GM12878 (cell line): Measurements from ENCODE around the gene CYB5RL. TPM values are rescaled to one million over a fixed set of nuclear protein-coding genes. Genes with fewer than 3 reads are reported as not detected.

Experiments used
- ATAC-seq: fragments of 200-7000 bp; cut with Tn5 transposase; 3 replicates; pipeline ENCODE4 v1.9.1; 2020; ENCODE audit warnings: mild to moderate bottlenecking, moderate library complexity
- BruUV-seq: library from RNA; stranded (reverse); fragments of 400-500 nt; replicated peaks from 2 replicates; lab custom pipeline; 2021; lab: Mats Ljungman, UMichigan
- CTCF ChIA-PET: fragments of 300-600 bp; sonication (Branson Sonifier 250); formaldehyde crosslinking; extraction: SDS; loops from one replicate; lab custom pipeline; 2021; ENCODE audit warnings: inconsistent platforms; lab: Yijun Ruan, JAX
- POLR2A ChIA-PET: fragments of 350-600 bp; formaldehyde crosslinking; extraction: SDS; loops from one replicate; lab custom pipeline; 2021; ENCODE audit warnings: inconsistent platforms; lab: Charles Lee
- RAD21 ChIA-PET: fragments of 300-600 bp; sonication (Branson Sonifier 250); formaldehyde crosslinking; loops from one replicate; lab custom pipeline; 2023; ENCODE audit warnings: antibody characterized with exemption; ENCODE audit not compliant: unreplicated experiment; lab: Charles Lee
- SMC1A ChIA-PET: fragments of 300-600 bp; sonication (Branson Sonifier 250); formaldehyde crosslinking; loops from one replicate; lab custom pipeline; 2023; ENCODE audit not compliant: unreplicated experiment, uncharacterized antibody; lab: Charles Lee
- DNase-seq: peaks from one replicate; pipeline ENCODE4 v3.0.0-alpha.2; 2011; ENCODE audit warnings: low read depth, low spot score
- FAIRE-seq: peaks from 3 replicates; lab custom pipeline; 2011; peaks lifted over from hg19 to GRCh38; lab: Jason Lieb, UNC
- H2AFZ ChIP-seq: 2 replicates; pipeline ENCODE4 v1.6.0; 2011; ENCODE audit warnings: low read depth, low read length, control low read depth; ENCODE audit not compliant: control insufficient read depth
- H3K27ac ChIP-seq: 2 replicates; pipeline ENCODE4 v1.5.1; 2011; ENCODE audit warnings: control low read depth; ENCODE audit not compliant: control insufficient read depth, insufficient read depth
- H3K27me3 ChIP-seq, 2 experiments: replicated peaks in 1 of 2; 2 replicates each; pipeline versions ENCODE4 v1.6.0 to v1.6.1; 2011; ENCODE audit warnings: low read length in 1 of 2; ENCODE audit not compliant: control insufficient read depth in 2 of 2, insufficient read depth in 2 of 2
- H3K36me3 ChIP-seq, 2 experiments: 2 replicates each; pipeline ENCODE4 v1.5.1; 2011; ENCODE audit warnings: low read length in 1 of 2; ENCODE audit not compliant: control insufficient read depth in 2 of 2, insufficient read depth in 2 of 2
- H3K4me1 ChIP-seq: 2 replicates; pipeline ENCODE4 v1.6.1; 2011; ENCODE audit warnings: mild to moderate bottlenecking, low read length, moderate library complexity, mixed read lengths; ENCODE audit not compliant: control insufficient read depth, insufficient read depth
- H3K4me2 ChIP-seq: 2 replicates; pipeline ENCODE4 v1.6.0; 2011; ENCODE audit warnings: control low read depth; ENCODE audit not compliant: control insufficient read depth, insufficient read depth
- H3K4me3 ChIP-seq: fragments of 200-600 bp; sonication (generic); 2 replicates; pipeline ENCODE4 v1.5.1; 2016
- H3K79me2 ChIP-seq: 2 replicates; pipeline ENCODE4 v1.6.0; 2011; ENCODE audit warnings: low read length; ENCODE audit not compliant: control insufficient read depth, insufficient read depth
- H3K9ac ChIP-seq: 2 replicates; pipeline ENCODE4 v1.8.0; 2011; ENCODE audit warnings: low read length, control low read depth, mixed read lengths; ENCODE audit not compliant: control insufficient read depth, insufficient read depth
- H3K9me3 ChIP-seq: replicated peaks from 3 replicates; pipeline ENCODE4 v1.5.1; 2011; ENCODE audit warnings: mild to moderate bottlenecking, low read length; ENCODE audit not compliant: control insufficient read depth, insufficient read depth
- H4K20me1 ChIP-seq: 2 replicates; pipeline ENCODE4 v1.6.0; 2011; ENCODE audit not compliant: control insufficient read depth, insufficient read depth
- CBX3 ChIP-seq: fragments of 200-600 bp; sonication (generic); IDR thresholded peaks from 2 replicates; pipeline ENCODE4 v1.6.1; 2016; ENCODE audit warnings: low read depth, borderline replicate concordance
- DPF2 ChIP-seq: fragments of 450-650 bp; IDR thresholded peaks from 2 replicates; pipeline ENCODE4 v1.6.1; 2017; ENCODE audit warnings: mild to moderate bottlenecking
- IRF5 ChIP-seq: fragments of 450-650 bp; IDR thresholded peaks from 2 replicates; pipeline ENCODE4 v1.6.1; 2017; ENCODE audit warnings: borderline replicate concordance
- KAT2A ChIP-seq: conservative IDR thresholded peaks from 2 replicates; pipeline ENCODE4 v1.6.1; 2011; ENCODE audit warnings: low read depth, low read length; ENCODE audit not compliant: control insufficient read depth
- KDM1A ChIP-seq: fragments of 200-600 bp; sonication (generic); IDR thresholded peaks from 2 replicates; pipeline ENCODE4 v1.6.1; 2016; ENCODE audit warnings: borderline replicate concordance
- MLLT1 ChIP-seq: fragments of 450-650 bp; IDR thresholded peaks from 2 replicates; pipeline ENCODE4 v1.6.1; 2016; ENCODE audit warnings: mild to moderate bottlenecking
- NFXL1 ChIP-seq: fragments of 450-650 bp; IDR thresholded peaks from 2 replicates; pipeline ENCODE4 v1.6.1; 2017; ENCODE audit warnings: antibody characterized with exemption, mild to moderate bottlenecking, borderline replicate concordance
- PAX8 ChIP-seq: fragments of 450-650 bp; IDR thresholded peaks from 2 replicates; pipeline ENCODE4 v1.6.1; 2017; ENCODE audit warnings: mild to moderate bottlenecking, moderate library complexity
- POU2F2 ChIP-seq: IDR thresholded peaks from 3 replicates; pipeline ENCODE4 v1.6.1; 2011; ENCODE audit warnings: low read depth, mild to moderate bottlenecking, low read length, borderline replicate concordance
- RBBP5 ChIP-seq: fragments of 200-600 bp; sonication (generic); conservative IDR thresholded peaks from 2 replicates; pipeline ENCODE4 v1.6.1; 2016
- SMAD1 ChIP-seq: fragments of 450-650 bp; IDR thresholded peaks from 2 replicates; pipeline ENCODE4 v1.6.1; 2018; ENCODE audit warnings: mild to moderate bottlenecking, low read depth; ENCODE audit not compliant: partially characterized antibody
- TARDBP ChIP-seq: IDR thresholded peaks from 2 replicates; pipeline ENCODE4 v1.6.1; 2016; ENCODE audit warnings: borderline replicate concordance
- TCF12 ChIP-seq: IDR thresholded peaks from 2 replicates; pipeline ENCODE4 v1.6.1; 2011; ENCODE audit warnings: low read depth, mild to moderate bottlenecking, low read length
- ZNF592 ChIP-seq: fragments of 450-650 bp; IDR thresholded peaks from 2 replicates; pipeline ENCODE4 v1.6.1; 2017; ENCODE audit warnings: mild to moderate bottlenecking, moderate library complexity
- ZZZ3 ChIP-seq: IDR thresholded peaks from 2 replicates; pipeline ENCODE4 v1.6.1; 2011; ENCODE audit warnings: low read depth; ENCODE audit not compliant: control insufficient read depth, insufficient read length
- WGBS: methylation state at CpG from one replicate; pipeline ENCODE4 v1.1.6; 2016; ENCODE audit warnings: low lambda C conversion rate; ENCODE audit not compliant: insufficient replicate concordance, insufficient coverage; ENCODE audit errors: missing lambda C conversion rate; 5-methylcytosine and 5-hydroxymethylcytosine counted together
- in situ Hi-C: fragments of 300-500 bp; cut with MboI; formaldehyde crosslinking; loops from 9 replicates; pipeline ENCODE4 v1.14.3; 2018; ENCODE audit warnings: mixed read lengths
- intact Hi-C: fragments of 100-400 bp; cut with micrococcal nuclease; formaldehyde crosslinking; loops from one replicate; pipeline ENCODE4 v1.14.2; 2022; ENCODE audit not compliant: unreplicated experiment
- polyA plus RNA-seq, 11 experiments: library from polyadenylated mRNA; depleted of rRNA in 4 of 11; unstranded in 6 of 11; stranded (reverse) in 5 of 11; fragments of >200 nt; fragmentation: Nextera tagmentation in 4 of 11; fragmentation: Illumina TruSeq in 1 of 11; extraction: Ambion mirVana in 4 of 11; extraction: Trizol in 1 of 11; gene quantifications; 1 replicate in 1 of 11; 2 replicates in 10 of 11; pipeline versions ENCODE4 v1.2.1 to v1.2.3, GENCODE V29; 2011 to 2016; ENCODE audit warnings: inconsistent platforms in 2 of 11, missing spikeins in 2 of 11, low read depth in 1 of 11
- total RNA-seq, 4 experiments: library from RNA; depleted of rRNA in 3 of 4; stranded (reverse); fragments of >200 nt in 3 of 4; fragmentation: Illumina TruSeq in 1 of 4; extraction: Trizol in 1 of 4; gene quantifications; 2 replicates each; pipeline versions ENCODE4 v1.2.1 to v1.2.3, GENCODE V29; 2013 to 2021

CYB5RL gene
- total and polyA plus RNA-seq, 10 of the 15 experiments (the other 5 are each of a cell fraction or from before 2014, with no cell fraction given): 3.1 to 8.7 (median 7.2) TPM

- TF ChIP-seq ZNF592: no peak
- no peak for TF ChIP-seq TARDBP
- no peak for TF ChIP-seq TCF12
- no peak for TF ChIP-seq SMAD1
- TF ChIP-seq IRF5: no peak
- TF ChIP-seq POU2F2: no peak
- TF ChIP-seq, all 136 proteins: peak for 0
Measured at GRCh38 chr1:54177726-54178125, 22.1 kb downstream of the CYB5RL start (continued).

GRCh38 chr1:54176621-54177327 lies 23.1 kb downstream of the CYB5RL start:
- intact Hi-C loops: no loop called here
- CTCF ChIA-PET: no interaction called here
- WGBS: 77% methylated on average over 6 of the region's 6 CpGs
- TF ChIP-seq ZZZ3 (no peak), CBX3 (no peak), KDM1A (no peak), RBBP5 (no peak), DPF2 (no peak), TCF12 (no peak), NFXL1 (no peak), KAT2A (no peak), PAX8 (no peak), MLLT1 (no peak)

More at GRCh38 chr1:54176621-54177327, 23.1 kb downstream of the CYB5RL start:
- DNase-seq (no peak), ATAC-seq (no peak), FAIRE-seq (no peak)
- H3K79me2 ChIP-seq: no peaks in the 10 kb centered on the region
- H3K9ac ChIP-seq: no peak overlapping the region
- no peak overlapping the region for H3K27ac ChIP-seq
- H3K9me3 ChIP-seq: no peaks in the 10 kb centered on the region
- BruUV-seq: no TSS peak
- no peak overlapping the region for H3K4me2 ChIP-seq
- ChIA-PET POLR2A (no interaction called here), RAD21 (no interaction called here), SMC1A (no interaction called here)
- H3K4me3 ChIP-seq: no peak overlapping the region
- H2AFZ ChIP-seq: no peak overlapping the region
- H4K20me1 ChIP-seq: no peaks in the 10 kb centered on the region
- no peaks in the 10 kb centered on the region for H3K36me3 ChIP-seq
- H3K4me1 ChIP-seq: no peaks in the 10 kb centered on the region
- no peaks in the 10 kb centered on the region for H3K27me3 ChIP-seq
- in situ Hi-C loops: no loop called here
